IMR-90 (cell line): ENCODE results near the gene TMEM229A. TPM values are rescaled to one million over a fixed set of nuclear protein-coding genes. Genes with fewer than 3 reads are reported as not detected.

Experiments used
- ATAC-seq: fragments of 200-7000 bp; cut with Tn5 transposase; 2 replicates; pipeline ENCODE4 v1.9.1; 2020; ENCODE audit warnings: low read depth, mild to moderate bottlenecking, moderate library complexity
- BruUV-seq: library from RNA; stranded (reverse); fragments of 400-500 nt; replicated peaks from 2 replicates; lab custom pipeline; 2021; lab: Mats Ljungman, UMichigan
- CTCF ChIA-PET: fragments of 300-600 bp; formaldehyde crosslinking; extraction: SDS; loops from one replicate; lab custom pipeline; 2021; ENCODE audit warnings: antibody characterized with exemption; lab: Yijun Ruan, JAX
- POLR2A ChIA-PET: fragments of 300-600 bp; sonication (Branson Sonifier 250); formaldehyde crosslinking; loops from one replicate; lab custom pipeline; 2022; ENCODE audit warnings: antibody characterized with exemption; ENCODE audit not compliant: unreplicated experiment; lab: Charles Lee
- DNase-seq: peaks from one replicate; pipeline ENCODE4 v3.0.0; 2013
- H2AFZ ChIP-seq: replicated peaks from 2 replicates; pipeline ENCODE3; 2013; ENCODE audit warnings: low read length, mild to moderate bottlenecking; ENCODE audit not compliant: poor library complexity
- H2AK5ac ChIP-seq: 2 replicates; pipeline ENCODE4 v1.6.1; 2013; ENCODE audit warnings: low read depth, low read length, inconsistent platforms
- H2AK9ac ChIP-seq: replicated peaks from 2 replicates; pipeline ENCODE3; 2013; ENCODE audit warnings: mild to moderate bottlenecking, low read depth, low read length, moderate library complexity; ENCODE audit not compliant: poor library complexity
- H2BK120ac ChIP-seq: 2 replicates; pipeline ENCODE4 v1.6.1; 2013; ENCODE audit warnings: low read depth, low read length, inconsistent platforms
- H2BK15ac ChIP-seq: 3 replicates; pipeline ENCODE4 v1.6.1; 2013; ENCODE audit warnings: low read depth, low read length, inconsistent platforms
- H2BK20ac ChIP-seq: 2 replicates; pipeline ENCODE4 v1.6.1; 2013; ENCODE audit warnings: low read depth, mild to moderate bottlenecking, inconsistent platforms, low read length, moderate library complexity
- H2BK5ac ChIP-seq: 2 replicates; pipeline ENCODE4 v1.6.1; 2013; ENCODE audit warnings: mild to moderate bottlenecking, low read depth, low read length, inconsistent platforms; ENCODE audit not compliant: poor library complexity, severe bottlenecking
- H3K14ac ChIP-seq: replicated peaks from 2 replicates; pipeline ENCODE4 v1.6.1; 2013; ENCODE audit warnings: low read depth, low read length, inconsistent platforms
- H3K18ac ChIP-seq: 2 replicates; pipeline ENCODE4 v1.6.1; 2013; ENCODE audit warnings: low read depth, low read length, control low read depth
- H3K23ac ChIP-seq: 2 replicates; pipeline ENCODE4 v1.6.1; 2013; ENCODE audit warnings: low read depth, low read length, inconsistent platforms
- H3K27ac ChIP-seq: 2 replicates; pipeline ENCODE4 v1.5.1; 2013; ENCODE audit warnings: mild to moderate bottlenecking, control low read depth, low read length; ENCODE audit not compliant: insufficient read depth
- H3K27me3 ChIP-seq: 2 replicates; pipeline ENCODE4 v1.6.1; 2013; ENCODE audit warnings: low read length; ENCODE audit not compliant: control insufficient read depth, insufficient read depth
- H3K36me3 ChIP-seq: 2 replicates; pipeline ENCODE4 v1.6.1; 2013; ENCODE audit warnings: low read length, mixed read lengths; ENCODE audit not compliant: control insufficient read depth, insufficient read depth
- H3K4ac ChIP-seq: 2 replicates; pipeline ENCODE4 v1.6.1; 2013; ENCODE audit warnings: low read depth, low read length, inconsistent platforms
- H3K4me1 ChIP-seq: 2 replicates; pipeline ENCODE4 v1.6.1; 2013; ENCODE audit warnings: low read length, mixed read lengths; ENCODE audit not compliant: control insufficient read depth, insufficient read depth
- H3K4me2 ChIP-seq: 2 replicates; pipeline ENCODE4 v1.6.1; 2013; ENCODE audit warnings: low read depth, mild to moderate bottlenecking, control low read depth, low read length, moderate library complexity
- H3K4me3 ChIP-seq: 2 replicates; pipeline ENCODE4 v1.5.1; 2013; ENCODE audit warnings: low read depth, mild to moderate bottlenecking, control low read depth, low read length, moderate library complexity; ENCODE audit not compliant: insufficient read depth
- H3K56ac ChIP-seq: 2 replicates; pipeline ENCODE4 v1.6.1; 2013; ENCODE audit warnings: low read length, inconsistent platforms; ENCODE audit not compliant: insufficient read depth; ENCODE audit errors: extremely low read depth
- H3K79me1 ChIP-seq, 2 experiments: 2 replicates each; pipeline ENCODE4 v1.6.1; 2013; ENCODE audit warnings: low read length in 2 of 2, inconsistent platforms in 1 of 2, low read depth in 1 of 2
- H3K9ac ChIP-seq: 2 replicates; pipeline ENCODE4 v1.6.1; 2013; ENCODE audit warnings: low read depth, low read length, control low read depth
- H3K9me1 ChIP-seq: 2 replicates; pipeline ENCODE4 v1.6.1; 2013; ENCODE audit warnings: low read length, inconsistent platforms; ENCODE audit not compliant: insufficient read depth
- H3K9me3 ChIP-seq: 2 replicates; pipeline ENCODE4 v1.6.1; 2013; ENCODE audit warnings: low read length; ENCODE audit not compliant: control insufficient read depth, insufficient read depth
- H4K20me1 ChIP-seq: 2 replicates; pipeline ENCODE4 v1.6.1; 2013; ENCODE audit warnings: low read length, inconsistent platforms; ENCODE audit not compliant: insufficient read depth
- H4K5ac ChIP-seq: 2 replicates; pipeline ENCODE4 v1.6.1; 2013; ENCODE audit warnings: mild to moderate bottlenecking, low read depth, low read length, control low read depth
- H4K8ac ChIP-seq, 2 experiments: 2 replicates each; pipeline ENCODE4 v1.6.1; 2013; ENCODE audit warnings: low read depth in 2 of 2, low read length in 2 of 2, control low read depth in 1 of 2, inconsistent platforms in 1 of 2
- H4K91ac ChIP-seq: 2 replicates; pipeline ENCODE4 v1.6.1; 2013; ENCODE audit warnings: low read depth, low read length, inconsistent platforms; ENCODE audit not compliant: insufficient read depth
- BHLHE40 ChIP-seq: fragments of 150-350 bp; IDR thresholded peaks from 2 replicates; pipeline ENCODE4 v1.6.1; 2016; ENCODE audit warnings: mild to moderate bottlenecking, low read depth, low read length
- CEBPB ChIP-seq: IDR thresholded peaks from 2 replicates; pipeline ENCODE4 v1.6.1; 2012; ENCODE audit warnings: low read depth, low read length, improper control_type of control experiment
- CHD1 ChIP-seq: IDR thresholded peaks from 2 replicates; pipeline ENCODE4 v1.6.1; 2012; ENCODE audit warnings: low read depth, low read length, improper control_type of control experiment
- FOS ChIP-seq: fragments of 150-350 bp; IDR thresholded peaks from 2 replicates; pipeline ENCODE4 v1.6.1; 2016; ENCODE audit warnings: low read depth, low read length
- MAFK ChIP-seq: IDR thresholded peaks from 2 replicates; pipeline ENCODE4 v1.6.1; 2012; ENCODE audit warnings: low read depth, low read length, improper control_type of control experiment
- MAZ ChIP-seq: IDR thresholded peaks from 2 replicates; pipeline ENCODE4 v1.6.1; 2012; ENCODE audit warnings: low read depth, mild to moderate bottlenecking, low read length, improper control_type of control experiment, moderate library complexity, borderline replicate concordance
- MXI1 ChIP-seq: IDR thresholded peaks from 2 replicates; pipeline ENCODE4 v1.6.1; 2012; ENCODE audit warnings: low read depth, mild to moderate bottlenecking, low read length, moderate library complexity, borderline replicate concordance
- POLR2A ChIP-seq: IDR thresholded peaks from 2 replicates; pipeline ENCODE4 v1.6.1; 2012; ENCODE audit warnings: mild to moderate bottlenecking, low read depth, low read length
- RAD21 ChIP-seq: IDR thresholded peaks from 2 replicates; pipeline ENCODE4 v1.6.1; 2012; ENCODE audit warnings: low read length, improper control_type of control experiment
- RCOR1 ChIP-seq: IDR thresholded peaks from 2 replicates; pipeline ENCODE4 v1.6.1; 2012; ENCODE audit warnings: mild to moderate bottlenecking, low read length, improper control_type of control experiment; ENCODE audit not compliant: insufficient replicate concordance
- RFX5 ChIP-seq: IDR thresholded peaks from 2 replicates; pipeline ENCODE4 v1.8.0; 2012; ENCODE audit warnings: low read depth, mild to moderate bottlenecking, low read length, moderate library complexity
- SMC3 ChIP-seq: fragments of 150-350 bp; IDR thresholded peaks from 2 replicates; pipeline ENCODE4 v1.6.1; 2016; ENCODE audit warnings: low read depth, mild to moderate bottlenecking, antibody characterized with exemption, low read length, moderate library complexity
- WGBS, 2 experiments: methylation state at CpG; one replicate each; pipeline versions ENCODE4 v1.1.5 to v1.1.7; 2013; ENCODE audit warnings: missing lambda C conversion rate in 2 of 2; ENCODE audit not compliant: insufficient read length in 1 of 2; ENCODE audit errors: extremely low coverage in 2 of 2; 5-methylcytosine and 5-hydroxymethylcytosine counted together
- dilution Hi-C: fragments of 300-500 bp; cut with HindIII; formaldehyde crosslinking; loops from one replicate; pipeline ENCODE4 v1.14.3; 2018; ENCODE audit warnings: low sequenced_read_pairs; ENCODE audit not compliant: unreplicated experiment
- in situ Hi-C: fragments of 300-500 bp; cut with MboI; formaldehyde crosslinking; loops from 3 replicates; pipeline ENCODE4 v1.14.3; 2019; ENCODE audit warnings: low sequenced_read_pairs, inconsistent platforms, mixed read lengths
- intact Hi-C: fragments of 100-400 bp; cut with micrococcal nuclease; formaldehyde crosslinking; loops from 2 replicates; pipeline ENCODE4 v1.10.0; 2022
- polyA plus RNA-seq, 3 experiments: library from polyadenylated mRNA; depleted of rRNA; stranded (reverse); fragments of >200 nt; gene quantifications; 2 replicates each; pipeline ENCODE4 v1.2.3, GENCODE V29; 2012; ENCODE audit warnings: low replicate concordance in 1 of 3
- total RNA-seq: library from RNA; depleted of rRNA; stranded (reverse); fragments of >200 nt; gene quantifications from 2 replicates; pipeline ENCODE4 v1.2.3, GENCODE V29; 2012
- TF ChIP-seq, protein P1 (sequence below): conservative IDR thresholded peaks from 2 replicates; pipeline ENCODE4 v1.5.1; 2012; ENCODE audit warnings: mild to moderate bottlenecking, low read depth, low read length, improper control_type of control experiment
- TF ChIP-seq, protein P2 (sequence below): fragments of 150-350 bp; IDR thresholded peaks from 2 replicates; pipeline ENCODE4 v1.6.1; 2016; ENCODE audit warnings: low read depth, mild to moderate bottlenecking, low read length, moderate library complexity, borderline replicate concordance
- TF ChIP-seq, protein P3 (sequence below): fragments of 150-350 bp; IDR thresholded peaks from 2 replicates; pipeline ENCODE4 v1.6.1; 2017; ENCODE audit warnings: mild to moderate bottlenecking, antibody characterized with exemption, low read length, low read depth

Gene TMEM229A
- total and polyA plus RNA-seq, 2 of the 4 experiments (the other 2 are of a cell fraction) = not detected

DNA sequence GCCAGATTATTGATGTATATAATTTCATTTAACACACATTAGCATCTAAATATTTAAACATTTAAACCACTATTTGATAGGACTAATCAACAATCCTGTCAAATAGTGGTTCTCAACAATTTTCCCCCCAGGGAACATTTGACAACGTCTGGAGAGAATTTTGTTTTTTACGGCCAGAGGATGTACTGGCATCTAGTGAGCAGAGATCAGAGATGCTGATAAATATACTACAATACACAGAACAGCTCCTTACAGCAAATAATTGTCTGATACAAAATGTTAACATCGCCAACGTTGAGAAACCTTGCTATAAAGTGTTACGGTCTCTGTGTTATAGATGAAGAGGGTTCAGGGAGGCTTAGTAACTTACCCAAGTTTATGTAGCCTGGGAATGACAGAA lies 25.0 kb upstream of the TMEM229A start:
- dilution Hi-C loops = no loop called here
- Histone ChIP-seq H3K9ac (no peak overlapping the region), H3K4me3 (no peak overlapping the region), H3K4me1 (no peaks in the 10 kb centered on the region), H4K5ac (no peak overlapping the region), H3K14ac (no peak overlapping the region), H3K56ac (no peak overlapping the region), H3K9me1 (no peaks in the 10 kb centered on the region), H3K23ac (no peak overlapping the region), H3K9me3 (no peaks in the 10 kb centered on the region), H2AK5ac (no peak overlapping the region), H3K4ac (no peak overlapping the region), H2BK15ac (no peak overlapping the region), H2AFZ (no peak overlapping the region), H2BK20ac (no peak overlapping the region), H2BK120ac (no peak overlapping the region), H2AK9ac (no peak overlapping the region), H4K8ac (no peak overlapping the region), H4K91ac (no peak overlapping the region), H3K79me1 (no peaks in the 10 kb centered on the region), H3K36me3 (no peaks in the 10 kb centered on the region), H3K27me3 (no peaks in the 10 kb centered on the region), H3K27ac (no peak overlapping the region), H3K4me2 (no peak overlapping the region), H3K18ac (no peak overlapping the region), H2BK5ac (no peak overlapping the region), H4K20me1 (no peaks in the 10 kb centered on the region)
- no peak for ATAC-seq
- ChIA-PET POLR2A (no interaction called here), CTCF (interaction anchor here (1.0 kb wide), 1 partner anchor 727 kb away, joined by 3 read pairs; no protein-coding TSS in a partner anchor)
- TF ChIP-seq MXI1 (no peak), BHLHE40 (no peak), RFX5 (no peak), SMC3 (no peak), POLR2A (no peak), CEBPB (no peak), MAFK (no peak), MAZ (no peak), FOS (no peak), RCOR1 (no peak), CHD1 (no peak), RAD21 (no peak)
- TF ChIP-seq, protein P1, sequence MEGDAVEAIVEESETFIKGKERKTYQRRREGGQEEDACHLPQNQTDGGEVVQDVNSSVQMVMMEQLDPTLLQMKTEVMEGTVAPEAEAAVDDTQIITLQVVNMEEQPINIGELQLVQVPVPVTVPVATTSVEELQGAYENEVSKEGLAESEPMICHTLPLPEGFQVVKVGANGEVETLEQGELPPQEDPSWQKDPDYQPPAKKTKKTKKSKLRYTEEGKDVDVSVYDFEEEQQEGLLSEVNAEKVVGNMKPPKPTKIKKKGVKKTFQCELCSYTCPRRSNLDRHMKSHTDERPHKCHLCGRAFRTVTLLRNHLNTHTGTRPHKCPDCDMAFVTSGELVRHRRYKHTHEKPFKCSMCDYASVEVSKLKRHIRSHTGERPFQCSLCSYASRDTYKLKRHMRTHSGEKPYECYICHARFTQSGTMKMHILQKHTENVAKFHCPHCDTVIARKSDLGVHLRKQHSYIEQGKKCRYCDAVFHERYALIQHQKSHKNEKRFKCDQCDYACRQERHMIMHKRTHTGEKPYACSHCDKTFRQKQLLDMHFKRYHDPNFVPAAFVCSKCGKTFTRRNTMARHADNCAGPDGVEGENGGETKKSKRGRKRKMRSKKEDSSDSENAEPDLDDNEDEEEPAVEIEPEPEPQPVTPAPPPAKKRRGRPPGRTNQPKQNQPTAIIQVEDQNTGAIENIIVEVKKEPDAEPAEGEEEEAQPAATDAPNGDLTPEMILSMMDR = no peak
- TF ChIP-seq, protein P2, sequence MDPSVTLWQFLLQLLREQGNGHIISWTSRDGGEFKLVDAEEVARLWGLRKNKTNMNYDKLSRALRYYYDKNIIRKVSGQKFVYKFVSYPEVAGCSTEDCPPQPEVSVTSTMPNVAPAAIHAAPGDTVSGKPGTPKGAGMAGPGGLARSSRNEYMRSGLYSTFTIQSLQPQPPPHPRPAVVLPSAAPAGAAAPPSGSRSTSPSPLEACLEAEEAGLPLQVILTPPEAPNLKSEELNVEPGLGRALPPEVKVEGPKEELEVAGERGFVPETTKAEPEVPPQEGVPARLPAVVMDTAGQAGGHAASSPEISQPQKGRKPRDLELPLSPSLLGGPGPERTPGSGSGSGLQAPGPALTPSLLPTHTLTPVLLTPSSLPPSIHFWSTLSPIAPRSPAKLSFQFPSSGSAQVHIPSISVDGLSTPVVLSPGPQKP = no peak
- TF ChIP-seq, protein P3, sequence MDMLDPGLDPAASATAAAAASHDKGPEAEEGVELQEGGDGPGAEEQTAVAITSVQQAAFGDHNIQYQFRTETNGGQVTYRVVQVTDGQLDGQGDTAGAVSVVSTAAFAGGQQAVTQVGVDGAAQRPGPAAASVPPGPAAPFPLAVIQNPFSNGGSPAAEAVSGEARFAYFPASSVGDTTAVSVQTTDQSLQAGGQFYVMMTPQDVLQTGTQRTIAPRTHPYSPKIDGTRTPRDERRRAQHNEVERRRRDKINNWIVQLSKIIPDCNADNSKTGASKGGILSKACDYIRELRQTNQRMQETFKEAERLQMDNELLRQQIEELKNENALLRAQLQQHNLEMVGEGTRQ = no peak
- BruUV-seq = no TSS peak
- in situ Hi-C loops = no loop called here
- intact Hi-C loops = no loop called here
- no CpG with 5 or more reads among the region's 5 CpGs for WGBS, 2 experiments
- DNase-seq = no peak
